Lung (tissue), 12 donors: ENCODE measurements around the gene COBLL1. TPM values are rescaled to one million over a fixed set of nuclear protein-coding genes. Genes with fewer than 3 reads are reported as not detected.

ENCODE experiments used
- ATAC-seq: fragments of 200-7000 bp; cut with Tn5 transposase; one replicate; pipeline ENCODE4 v1.9.1; 2020; ENCODE audit warnings: moderate number of reproducible peaks; ENCODE audit not compliant: insufficient read depth, low FRiP score
- DNase-seq, 3 donors: peaks; one replicate each; pipeline ENCODE4 v3.0.0-alpha.2; 2013 to 2017
- H3K27ac ChIP-seq, 2 donors: one replicate each; pipeline ENCODE4 v1.5.1; 2013; ENCODE audit warnings: mild to moderate bottlenecking in 2 of 2, moderate library complexity in 2 of 2, control low read depth in 1 of 2, inconsistent platforms in 1 of 2, low read depth in 1 of 2, low read length in 1 of 2
- H3K27me3 ChIP-seq, 3 donors: one replicate each; pipeline ENCODE4 v1.5.1; 2013; ENCODE audit warnings: low read length in 2 of 3; ENCODE audit not compliant: control insufficient read depth in 3 of 3, insufficient read depth in 3 of 3
- H3K36me3 ChIP-seq, 4 donors: one replicate each; pipeline ENCODE4 v1.5.1; 2013; ENCODE audit warnings: low read length in 4 of 4, mild to moderate bottlenecking in 1 of 4, moderate library complexity in 1 of 4; ENCODE audit not compliant: control insufficient read depth in 4 of 4, insufficient read depth in 4 of 4
- H3K4me1 ChIP-seq, 5 donors: one replicate each; pipeline ENCODE4 v1.5.1; 2013; ENCODE audit warnings: low read length in 5 of 5, mild to moderate bottlenecking in 2 of 5, moderate library complexity in 1 of 5; ENCODE audit not compliant: control insufficient read depth in 5 of 5, insufficient read depth in 5 of 5
- H3K4me3 ChIP-seq: one replicate; pipeline ENCODE4 v1.5.1; 2013; ENCODE audit warnings: mild to moderate bottlenecking, control low read depth, moderate library complexity
- H3K9ac ChIP-seq, 2 donors: one replicate each; pipeline ENCODE4 v1.5.1; 2013; ENCODE audit warnings: low read length in 2 of 2, control low read depth in 1 of 2; ENCODE audit not compliant: insufficient read depth in 1 of 2
- H3K9me3 ChIP-seq, 4 donors: one replicate each; pipeline ENCODE4 v1.5.1; 2013; ENCODE audit warnings: low read length in 3 of 4, mild to moderate bottlenecking in 1 of 4, moderate library complexity in 1 of 4; ENCODE audit not compliant: control insufficient read depth in 4 of 4, insufficient read depth in 3 of 4
- CTCF ChIP-seq: IDR thresholded peaks from 2 replicates; pipeline ENCODE4 v1.5.1; 2012; ENCODE audit warnings: mild to moderate bottlenecking; ENCODE audit errors: control extremely low read depth, extremely low read depth
- WGBS, 2 donors: extraction: QIAGEN DNeasy Blood & Tissue Kit; methylation state at CpG; one replicate each; pipeline ENCODE4 v1.1.7; 2013; 5-methylcytosine and 5-hydroxymethylcytosine counted together
- polyA plus RNA-seq, 2 donors: library from polyadenylated mRNA; stranded (reverse); fragments of 200-250 nt; gene quantifications; one replicate each; pipeline ENCODE4 v1.2.1, GENCODE V29; 2013
- total RNA-seq, 2 donors: library from RNA; depleted of rRNA in 1 of 2; stranded (reverse); fragments of >200 nt in 1 of 2; gene quantifications; one replicate each; pipeline ENCODE4 v1.2.1, GENCODE V29; 2014 to 2021
- donor health status: control.
- donor health status: control.
- donor health status: Bipolar disorder and iron deficiency.
- donor health status: healthy.
- donor health status: DM: yes; HTN: yes; CAD: no.

COBLL1 gene
- total and polyA plus RNA-seq, 4 donors: 13.0 to 86.5 (median 53.7) TPM

GRCh38 chr2:164879901-164880535 lies 38.4 kb upstream of the COBLL1 start:
- no peaks in the 10 kb centered on the region for H3K36me3 ChIP-seq
- ATAC-seq (no peak), DNase-seq (no peak)
- no peak overlapping the region for H3K27ac ChIP-seq
- H3K4me1 ChIP-seq: no peaks in the 10 kb centered on the region
- H3K9me3 ChIP-seq: no peaks in the 10 kb centered on the region
- no peak overlapping the region for H3K4me3 ChIP-seq
- no peak overlapping the region for H3K9ac ChIP-seq
- no peak for TF ChIP-seq CTCF
- no peaks in the 10 kb centered on the region for H3K27me3 ChIP-seq
- WGBS, 2 donors: 76 to 82% methylated on average over 2 of the region's 2 CpGs

- DNase-seq (no peak), ATAC-seq (no peak)
- H3K4me3 ChIP-seq: no peak overlapping the region
- TF ChIP-seq CTCF: no peak
- H3K27ac ChIP-seq: no peak overlapping the region
- no peaks in the 10 kb centered on the region for H3K4me1 ChIP-seq
- no peak overlapping the region for H3K9ac ChIP-seq
- H3K36me3 ChIP-seq: no peaks in the 10 kb centered on the region
- H3K9me3 ChIP-seq: no peaks in the 10 kb centered on the region
- no peaks in the 10 kb centered on the region for H3K27me3 ChIP-seq
These were observed 36.3 kb upstream of the COBLL1 start for GRCh38 chr2:164877927-164878326.

GRCh38 chr2:164877169-164877568 lies 35.5 kb upstream of the COBLL1 start:
- no peak for ATAC-seq
- no peaks in the 10 kb centered on the region for H3K9me3 ChIP-seq
- no peak for DNase-seq
- no peak overlapping the region for H3K27ac ChIP-seq
- no peaks in the 10 kb centered on the region for H3K4me1 ChIP-seq
- H3K27me3 ChIP-seq: no peaks in the 10 kb centered on the region
- H3K9ac ChIP-seq: no peak overlapping the region
- H3K4me3 ChIP-seq: no peak overlapping the region
- TF ChIP-seq CTCF: no peak
- 78 to 85% methylated on average over 4 of the region's 4 CpGs for WGBS, 2 donors
- no peaks in the 10 kb centered on the region for H3K36me3 ChIP-seq
